Brain microvascular endothelial cell (primary cell): ENCODE results near the gene FBXW12.

ENCODE experiments used
- DNase-seq: peaks from one replicate; pipeline ENCODE4 v3.0.0-alpha.2; 2020
- H3K27ac ChIP-seq: fragments of 250-450 bp; sonication (Bioruptor Pico); 2 replicates; pipeline ENCODE4 v1.5.1; 2020; ENCODE audit warnings: mild to moderate bottlenecking, moderate library complexity
- H3K27me3 ChIP-seq: fragments of 250-450 bp; sonication (Bioruptor Pico); replicated peaks from 2 replicates; pipeline ENCODE4 v1.5.1; 2020; ENCODE audit warnings: mild to moderate bottlenecking
- H3K36me3 ChIP-seq: fragments of 250-450 bp; sonication (Bioruptor Pico); replicated peaks from 2 replicates; pipeline ENCODE4 v1.5.1; 2020; ENCODE audit warnings: mild to moderate bottlenecking
- H3K4me3 ChIP-seq: 2 replicates; pipeline ENCODE4 v1.5.1; 2011; ENCODE audit warnings: low read depth, mild to moderate bottlenecking, control low read depth, low read length, moderate library complexity
- CTCF ChIP-seq: IDR thresholded peaks from 2 replicates; pipeline ENCODE4 v1.5.1; 2011; ENCODE audit warnings: low read depth, mild to moderate bottlenecking, moderate library complexity, low read length, control low read depth, inconsistent platforms; ENCODE audit errors: missing control alignments
- in situ Hi-C: cut with HindIII; loops from 2 replicates; pipeline ENCODE4 v1.10.0; 2017; ENCODE audit warnings: low sequenced_read_pairs, low pct_ligation_motif_present

FBXW12 gene

GRCh38 chr3:48441940-48442339 is 69.9 kb downstream of the FBXW12 start:
- Histone ChIP-seq H3K27me3 (no peaks in the 10 kb centered on the region), H3K27ac (no peak overlapping the region), H3K4me3 (peak overlapping the region; percentile 98), H3K36me3 (peaks cover 15% of the 10 kb centered on the region)
- no peak for TF ChIP-seq CTCF
- no peak for DNase-seq
- in situ Hi-C loops, result loop anchor here (25.0 kb wide), 1 partner anchor 180 kb away; no protein-coding TSS in a partner anchor
